Measurements from ENCODE around the gene MIF4GD. TPM values are rescaled to one million over a fixed set of nuclear protein-coding genes. Genes with fewer than 3 reads are reported as not detected.

MIF4GD gene
- total RNA-seq, 4 donors from 2014 or later, result 42.4 to 52.0 (median 44.8) TPM

DNA sequence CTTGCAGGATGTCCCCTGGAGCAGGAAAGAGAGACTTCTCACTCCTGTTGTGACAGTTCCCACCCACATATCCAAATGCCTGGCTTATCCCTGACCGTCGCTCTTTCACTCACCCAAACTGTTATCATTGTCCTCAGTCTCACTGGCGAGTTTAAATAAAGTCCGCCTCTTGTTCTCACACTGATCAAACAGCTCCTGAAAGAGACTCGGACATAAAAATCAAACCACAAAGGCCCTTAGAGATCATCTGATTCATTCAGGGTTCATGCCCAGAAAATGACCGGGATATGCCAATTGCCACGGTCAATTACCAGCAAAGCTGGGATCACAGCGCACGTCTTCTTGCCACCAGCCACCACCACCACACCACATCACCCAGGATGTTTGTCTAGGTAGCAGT is 29.5 kb downstream of the MIF4GD start:
- Histone ChIP-seq H3K36me3 (peaks cover 61 to 100% (median 99%) of the 10 kb centered on the region in 4 donors), H3K27me3 (no peaks in the 10 kb centered on the region), H3K4me3 (no peak overlapping the region), H3K9me3 (no peaks in the 10 kb centered on the region), H3K27ac (replicated peaks in 1 of 4) (peak overlapping the region in 2 of 4 donors; percentile 7 to 56), H3K4me1 (peaks cover 11 to 25% (median 20%) of the 10 kb centered on the region in 4 donors)
- TF ChIP-seq EP300 (IDR thresholded peaks at IDR 0.05) (no peak), POLR2A (IDR thresholded peaks at IDR 0.05; ENCODE audit: low read depth) (no peak), POLR2AphosphoS5 (IDR thresholded peaks at IDR 0.05) (no peak)
- TF ChIP-seq, protein P1, sequence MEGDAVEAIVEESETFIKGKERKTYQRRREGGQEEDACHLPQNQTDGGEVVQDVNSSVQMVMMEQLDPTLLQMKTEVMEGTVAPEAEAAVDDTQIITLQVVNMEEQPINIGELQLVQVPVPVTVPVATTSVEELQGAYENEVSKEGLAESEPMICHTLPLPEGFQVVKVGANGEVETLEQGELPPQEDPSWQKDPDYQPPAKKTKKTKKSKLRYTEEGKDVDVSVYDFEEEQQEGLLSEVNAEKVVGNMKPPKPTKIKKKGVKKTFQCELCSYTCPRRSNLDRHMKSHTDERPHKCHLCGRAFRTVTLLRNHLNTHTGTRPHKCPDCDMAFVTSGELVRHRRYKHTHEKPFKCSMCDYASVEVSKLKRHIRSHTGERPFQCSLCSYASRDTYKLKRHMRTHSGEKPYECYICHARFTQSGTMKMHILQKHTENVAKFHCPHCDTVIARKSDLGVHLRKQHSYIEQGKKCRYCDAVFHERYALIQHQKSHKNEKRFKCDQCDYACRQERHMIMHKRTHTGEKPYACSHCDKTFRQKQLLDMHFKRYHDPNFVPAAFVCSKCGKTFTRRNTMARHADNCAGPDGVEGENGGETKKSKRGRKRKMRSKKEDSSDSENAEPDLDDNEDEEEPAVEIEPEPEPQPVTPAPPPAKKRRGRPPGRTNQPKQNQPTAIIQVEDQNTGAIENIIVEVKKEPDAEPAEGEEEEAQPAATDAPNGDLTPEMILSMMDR (IDR thresholded peaks at IDR 0.05), result no peak
- no peak for DNase-seq (ENCODE audit: extremely low spot score)
- intact Hi-C loops (cut with DNase I), result no loop called here
- WGBS, result 85% methylated on average over 9 of the region's 9 CpGs

DNA sequence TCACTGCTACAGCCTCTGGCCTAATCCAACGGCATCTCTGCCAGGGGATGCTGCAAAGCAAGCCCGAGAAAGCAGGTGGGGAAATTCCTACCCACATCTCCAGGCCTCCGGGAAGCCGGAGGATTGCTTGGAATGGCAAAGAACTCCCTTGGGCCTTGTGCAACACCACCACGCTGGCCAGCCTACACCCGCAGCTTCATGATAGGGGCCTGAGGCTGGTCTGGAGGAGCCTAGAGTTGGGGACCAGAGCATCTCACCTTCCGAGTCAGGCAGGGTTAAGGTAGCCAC is 29.9 kb downstream of the MIF4GD start:
- Histone ChIP-seq H3K4me1 (peaks cover 11 to 25% (median 20%) of the 10 kb centered on the region in 4 donors), H3K36me3 (peaks cover 62 to 100% (median 99%) of the 10 kb centered on the region in 4 donors), H3K4me3 (no peak overlapping the region), H3K27me3 (no peaks in the 10 kb centered on the region), H3K9me3 (no peaks in the 10 kb centered on the region), H3K27ac (replicated peaks in 1 of 4) (peak overlapping the region in 3 of 4 donors; percentile 7 to 56 (median 12))
- intact Hi-C loops (cut with DNase I), result no loop called here
- no peak for DNase-seq (ENCODE audit: extremely low spot score)
- TF ChIP-seq POLR2A (IDR thresholded peaks at IDR 0.05; ENCODE audit: low read depth) (no peak), POLR2AphosphoS5 (IDR thresholded peaks at IDR 0.05) (no peak), EP300 (IDR thresholded peaks at IDR 0.05) (no peak)
- TF ChIP-seq, protein P1 (IDR thresholded peaks at IDR 0.05), result no peak
- WGBS, result 94% methylated on average over 3 of the region's 7 CpGs

DNA sequence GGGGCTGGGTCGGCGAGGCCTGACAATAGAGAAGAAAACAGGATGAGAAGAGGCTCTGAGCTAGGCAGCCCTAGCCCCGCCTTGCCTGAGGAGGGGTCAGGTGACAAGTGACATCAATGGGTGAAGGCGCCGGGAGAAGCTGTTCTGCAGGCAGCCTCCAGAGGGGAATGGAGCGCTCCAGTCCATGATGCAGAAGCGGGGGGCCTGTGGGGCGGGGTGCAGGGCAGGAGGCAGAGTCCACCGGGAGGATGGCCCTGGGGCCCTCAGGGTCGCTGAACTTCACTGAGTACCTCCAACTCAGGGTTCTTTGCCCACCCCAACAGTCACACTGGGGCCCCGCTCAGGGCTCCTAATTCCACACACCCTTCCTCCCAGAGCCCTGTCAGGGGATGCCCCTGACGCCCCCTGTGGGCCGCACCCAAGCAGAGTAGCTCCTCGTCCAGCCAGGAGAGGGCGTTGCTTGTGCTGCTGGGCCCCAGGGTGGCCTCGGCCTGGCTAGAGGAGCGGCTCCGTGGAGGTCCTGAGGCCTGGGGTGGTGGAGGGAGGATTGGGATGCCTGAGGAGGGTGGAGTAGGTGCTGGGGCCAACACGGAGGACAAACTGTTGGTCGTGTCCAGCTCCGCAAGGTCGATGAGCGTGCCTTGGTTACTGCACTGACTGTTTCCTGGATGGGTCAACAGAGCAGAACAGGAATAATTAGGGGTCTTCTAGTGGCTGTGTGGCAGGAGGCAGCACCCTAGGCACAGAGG is 30.5 kb downstream of the MIF4GD start:
- DNase-seq (ENCODE audit: extremely low spot score), result no peak
- peaks cover 59 to 100% (median 99%) of the 10 kb centered on the region in 4 donors for H3K36me3 ChIP-seq

DNA sequence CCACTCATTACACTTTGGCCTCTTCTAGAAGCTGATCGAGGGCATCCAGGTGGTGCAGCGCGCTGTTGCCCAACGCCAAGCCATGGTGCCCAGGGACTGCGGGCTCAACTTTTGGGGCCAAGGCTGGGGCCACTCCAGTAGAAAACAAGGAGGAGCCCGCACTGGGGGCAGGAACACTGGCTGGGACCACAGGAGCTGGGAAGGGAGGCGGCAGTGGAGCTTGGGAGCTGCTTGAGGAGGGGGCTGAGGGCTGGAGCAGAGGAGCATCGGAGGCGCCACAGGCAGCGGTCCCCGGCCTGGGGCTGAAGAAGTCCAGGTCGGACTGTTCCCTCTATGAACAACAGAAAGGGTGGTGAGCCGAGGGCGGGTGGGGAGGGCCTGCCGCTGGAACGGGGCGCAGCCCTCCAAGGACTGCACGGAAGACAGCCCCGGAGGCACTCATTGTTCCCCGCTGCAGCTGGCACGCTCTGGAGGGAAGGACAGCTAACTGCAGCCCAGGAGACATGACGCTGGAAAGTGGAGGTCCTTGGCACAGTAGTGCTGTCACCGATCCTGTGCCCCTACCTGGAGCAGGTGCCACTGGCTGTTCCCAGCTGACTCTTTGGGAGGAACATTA is 31.1 kb downstream of the MIF4GD start:
- no peak for DNase-seq (ENCODE audit: extremely low spot score)
- TF ChIP-seq POLR2A (IDR thresholded peaks at IDR 0.05; ENCODE audit: low read depth) (no peak), POLR2AphosphoS5 (IDR thresholded peaks at IDR 0.05) (no peak), EP300 (IDR thresholded peaks at IDR 0.05) (no peak)
- TF ChIP-seq, protein P1 (IDR thresholded peaks at IDR 0.05), result no peak
- Histone ChIP-seq H3K4me1 (peaks cover 11 to 25% (median 20%) of the 10 kb centered on the region in 4 donors), H3K27ac (replicated peaks in 1 of 4) (peak overlapping the region in 3 of 4 donors; percentile 7 to 56 (median 12)), H3K9me3 (no peaks in the 10 kb centered on the region), H3K36me3 (peaks cover 59 to 100% (median 99%) of the 10 kb centered on the region in 4 donors), H3K27me3 (no peaks in the 10 kb centered on the region), H3K4me3 (no peak overlapping the region)
- intact Hi-C loops (cut with DNase I), result no loop called here
- 93% methylated on average over 22 of the region's 23 CpGs for WGBS

More for the DNA sequence above, 30.5 kb downstream of the MIF4GD start:
- Histone ChIP-seq H3K27ac (replicated peaks in 1 of 4) (peak overlapping the region in 3 of 4 donors; percentile 7 to 56 (median 12)), H3K4me1 (peaks cover 11 to 25% (median 20%) of the 10 kb centered on the region in 4 donors), H3K4me3 (no peak overlapping the region), H3K27me3 (no peaks in the 10 kb centered on the region), H3K9me3 (no peaks in the 10 kb centered on the region)
- intact Hi-C loops (cut with DNase I), result no loop called here
- TF ChIP-seq, protein P1 (IDR thresholded peaks at IDR 0.05), result peak; percentile 26 to 49 (median 39)
- TF ChIP-seq POLR2AphosphoS5 (IDR thresholded peaks at IDR 0.05), result no peak
- WGBS, result 57% methylated on average over 12 of the region's 23 CpGs
